NCI-H460 (cell line): ENCODE measurements around the gene PRR5L. TPM values are rescaled to one million over a fixed set of nuclear protein-coding genes. Genes with fewer than 3 reads are reported as not detected.
A peak's percentile ranks its signal among the peaks of the same experiment; 100 is the strongest.

Source experiments
- DNase-seq: peaks from one replicate; pipeline ENCODE4 v3.0.0-alpha.2; 2016; ENCODE audit warnings: low read depth; ENCODE audit errors: extremely low read depth
- total RNA-seq: library from RNA; depleted of rRNA; stranded (reverse); fragments of >200 nt; shearing (Covaris generic); gene quantifications from 2 replicates; pipeline ENCODE4 v1.2.3, GENCODE V29; 2014

Gene PRR5L
- total RNA-seq, 1 experiment from 2014 or later = 54.0 TPM

- DNase-seq = no peak
Observed at GRCh38 chr11:36278531-36279282, 17.4 kb upstream of the PRR5L start.

GRCh38 chr11:36280531-36280930, 15.6 kb upstream of the PRR5L start:
- no peak for DNase-seq

- no peak for DNase-seq
Observed at GRCh38 chr11:36281850-36282249, 14.2 kb upstream of the PRR5L start.

- DNase-seq = no peak
Observed at GRCh38 chr11:36282926-36283325, 13.2 kb upstream of the PRR5L start.

- no peak for DNase-seq
Observed at GRCh38 chr11:36288442-36289225, 7.5 kb upstream of the PRR5L start.

GRCh38 chr11:36289226-36289852, 6.7 kb upstream of the PRR5L start, which contains the start of gene COMMD9:
Gene COMMD9 (minus strand): TSS chr11:36289424. CDS start chr11:36289412, 12 bp downstream.
- peak; percentile 82 for DNase-seq

- peak; percentile 51 for DNase-seq
Observed at GRCh38 chr11:36292311-36292722, 3.8 kb upstream of the PRR5L start.

GRCh38 chr11:36296884-36297543, 926 bp downstream of the PRR5L start:
- DNase-seq = peak; percentile 49

GRCh38 chr11:36300650-36301049, 4.6 kb downstream of the PRR5L start:
- no peak for DNase-seq

GRCh38 chr11:36304351-36304750, 8.3 kb downstream of the PRR5L start:
- DNase-seq = no peak

GRCh38 chr11:36305047-36305446, 9.0 kb downstream of the PRR5L start:
- no peak for DNase-seq

GRCh38 chr11:36306888-36307287, 10.8 kb downstream of the PRR5L start:
- peak; percentile 31 for DNase-seq

- no peak for DNase-seq
Observed at GRCh38 chr11:36308577-36308976, 12.5 kb downstream of the PRR5L start.

- no peak for DNase-seq
Observed at GRCh38 chr11:36309779-36310178, 13.7 kb downstream of the PRR5L start.

GRCh38 chr11:36311926-36312595, 16.0 kb downstream of the PRR5L start:
- no peak for DNase-seq

GRCh38 chr11:36312611-36313472, 16.8 kb downstream of the PRR5L start:
- no peak for DNase-seq

- no peak for DNase-seq
Observed at GRCh38 chr11:36313750-36314433, 17.8 kb downstream of the PRR5L start.

GRCh38 chr11:36314434-36314767, 18.3 kb downstream of the PRR5L start:
- DNase-seq = no peak

GRCh38 chr11:36316049-36316448, 20.0 kb downstream of the PRR5L start:
- no peak for DNase-seq
